Measurements from ENCODE around the gene PMVK.

The PMVK gene

DNA sequence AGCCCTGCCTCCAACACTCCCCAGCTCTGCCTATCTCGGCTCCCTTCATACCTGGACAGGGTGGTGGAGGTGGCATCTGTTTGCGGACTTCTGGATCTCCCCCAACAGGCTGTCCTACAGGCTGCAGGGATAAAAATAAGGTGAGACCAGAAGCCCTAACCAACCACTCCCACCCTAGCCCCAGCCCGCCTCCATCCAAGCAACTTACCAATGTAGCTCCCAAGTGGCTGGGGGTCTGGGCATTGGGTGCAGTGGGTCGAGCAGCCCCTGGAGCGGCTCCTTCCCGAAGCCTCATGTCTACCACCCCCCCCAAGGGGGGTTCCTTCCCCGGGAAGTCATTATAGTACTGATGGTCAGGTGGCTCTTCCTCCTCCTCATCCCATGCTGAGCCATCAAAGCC, 29.6 kb upstream of the PMVK start:
- DNase-seq (ENCODE audit: low read depth) = no peak

DNA sequence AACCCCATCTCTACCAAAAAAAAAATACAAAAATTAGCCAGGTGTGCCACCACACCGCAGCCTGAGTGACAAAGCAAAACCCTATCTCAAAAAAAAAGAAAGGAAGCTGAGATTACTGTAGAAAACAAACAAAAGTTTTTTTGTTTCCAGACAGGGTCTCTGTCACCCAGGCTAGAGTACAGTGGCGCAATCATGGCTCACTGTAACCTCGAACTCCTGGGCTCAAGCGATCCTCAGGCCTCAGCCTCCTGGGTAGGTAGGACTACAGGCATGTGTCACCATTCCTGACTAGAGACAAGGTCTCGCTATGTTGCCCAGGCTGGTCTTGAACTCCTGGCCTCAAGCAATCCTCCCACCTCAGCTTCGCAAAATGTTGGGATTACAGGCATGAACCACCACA, 27.8 kb upstream of the PMVK start:
- DNase-seq (ENCODE audit: low read depth) = no peak

DNA sequence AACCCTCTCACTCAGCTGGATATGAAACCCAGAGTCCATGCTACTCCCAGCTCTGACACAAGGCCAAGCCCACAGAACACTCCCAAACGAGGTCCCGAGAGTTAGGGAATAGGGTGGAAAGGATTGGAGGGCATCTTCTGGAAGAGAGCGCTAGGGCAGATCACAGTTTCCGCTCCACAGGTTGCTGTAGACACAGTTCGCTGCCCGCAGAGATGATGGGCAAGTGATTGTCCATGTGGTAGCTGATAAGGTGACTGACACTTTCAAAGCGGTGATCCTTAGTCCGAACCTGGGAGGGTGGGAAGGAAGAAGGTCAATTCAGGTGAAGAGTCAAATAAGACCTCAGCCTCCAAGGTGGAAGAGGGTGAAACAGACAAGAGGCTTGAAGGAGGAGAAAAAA, 27.1 kb upstream of the PMVK start:
- DNase-seq (ENCODE audit: low read depth) = no peak

- DNase-seq (ENCODE audit: low read depth) = no peak
Measured at GRCh38 chr1:154962795-154963330, 26.3 kb upstream of the PMVK start.

GRCh38 chr1:154962156-154962749, 25.7 kb upstream of the PMVK start:
- no peak for DNase-seq (ENCODE audit: low read depth)

DNA sequence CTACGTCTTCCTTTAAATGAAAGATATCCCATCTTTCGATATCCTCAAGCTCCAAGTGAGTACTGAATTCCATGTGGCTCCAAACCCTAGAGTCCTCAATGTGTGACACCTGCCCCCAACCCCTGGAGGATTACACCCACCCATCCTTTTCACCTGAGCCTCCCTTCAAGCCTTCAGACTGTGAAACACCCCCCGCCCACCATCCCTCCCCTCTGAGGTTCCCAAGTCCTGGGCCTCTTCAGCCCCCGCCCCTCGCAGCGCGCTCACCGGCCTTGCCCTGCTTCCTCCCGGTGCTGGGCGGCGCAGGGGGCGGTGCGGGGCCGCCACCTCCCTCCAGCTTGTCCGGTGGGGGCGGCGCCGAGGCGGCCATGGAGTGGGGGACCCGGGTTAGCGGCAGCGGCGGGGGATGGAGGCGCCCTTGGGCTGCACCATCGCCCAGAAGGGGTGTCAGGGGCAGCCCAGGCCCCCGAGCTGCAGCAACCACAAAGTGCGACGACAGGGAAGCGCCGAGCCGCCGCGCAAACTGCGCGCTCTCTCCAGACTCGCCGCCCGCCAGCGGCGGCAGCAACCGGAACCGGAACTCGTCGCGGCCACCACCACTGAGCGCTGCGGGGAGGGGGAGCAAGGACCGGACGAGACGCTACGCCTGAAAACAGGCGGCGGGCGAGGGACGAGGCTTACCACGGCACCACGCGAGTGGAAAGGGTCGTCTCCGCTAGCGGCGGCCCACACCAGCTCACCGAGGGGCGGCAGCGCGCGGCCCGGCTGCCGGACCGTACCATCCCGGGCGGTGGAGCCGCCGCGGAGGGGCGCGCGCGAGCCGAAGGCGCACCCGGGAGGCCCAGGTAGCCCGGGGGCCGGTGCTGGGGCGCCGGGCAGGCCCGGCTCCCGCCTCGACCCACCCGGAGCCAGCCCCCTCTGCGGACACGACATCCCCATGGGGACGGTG, 25.0 kb upstream of the PMVK start, which contains the start of gene PYGO2:
TSS of gene PYGO2 (minus strand) at position 576 of the 949 bp plus-strand sequence. CDS start at position 370, 206 bp downstream.
- peak; percentile 73 for DNase-seq (ENCODE audit: low read depth)

DNA sequence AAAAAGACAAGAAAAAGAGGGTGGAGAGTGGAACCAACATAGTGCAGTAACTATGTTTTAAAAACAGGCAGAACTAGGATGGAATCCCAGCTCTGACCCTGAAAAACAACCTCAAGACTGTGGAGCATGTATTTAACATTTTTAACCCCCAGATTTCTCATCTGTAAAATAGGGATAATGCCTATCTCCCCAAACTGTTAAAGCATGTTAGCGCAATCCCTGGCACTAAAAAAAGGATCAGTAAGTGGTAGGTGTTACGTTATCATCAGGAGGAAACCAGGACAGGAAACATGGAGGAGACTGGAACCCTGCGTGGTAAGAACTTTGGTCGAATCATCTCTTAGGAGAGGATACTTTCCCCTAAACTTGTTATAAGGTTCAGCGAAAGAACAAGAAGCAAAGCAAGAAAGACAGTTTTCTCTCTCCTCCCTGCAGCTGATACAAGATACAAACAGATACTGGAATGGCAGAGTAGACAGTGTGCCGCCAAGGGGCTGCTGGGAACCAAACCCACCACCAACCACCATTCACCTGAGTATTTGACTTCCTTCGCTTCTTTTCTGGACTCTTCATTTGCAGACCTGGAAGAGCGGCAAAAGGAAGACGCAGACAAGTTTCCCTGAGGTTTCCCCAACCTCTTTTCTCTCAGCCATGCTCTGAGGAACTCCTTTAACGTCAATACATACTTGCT, 24.1 kb upstream of the PMVK start:
- DNase-seq (ENCODE audit: low read depth) = no peak

GRCh38 chr1:154959426-154959780, 22.9 kb upstream of the PMVK start:
- DNase-seq (ENCODE audit: low read depth) = no peak

DNA sequence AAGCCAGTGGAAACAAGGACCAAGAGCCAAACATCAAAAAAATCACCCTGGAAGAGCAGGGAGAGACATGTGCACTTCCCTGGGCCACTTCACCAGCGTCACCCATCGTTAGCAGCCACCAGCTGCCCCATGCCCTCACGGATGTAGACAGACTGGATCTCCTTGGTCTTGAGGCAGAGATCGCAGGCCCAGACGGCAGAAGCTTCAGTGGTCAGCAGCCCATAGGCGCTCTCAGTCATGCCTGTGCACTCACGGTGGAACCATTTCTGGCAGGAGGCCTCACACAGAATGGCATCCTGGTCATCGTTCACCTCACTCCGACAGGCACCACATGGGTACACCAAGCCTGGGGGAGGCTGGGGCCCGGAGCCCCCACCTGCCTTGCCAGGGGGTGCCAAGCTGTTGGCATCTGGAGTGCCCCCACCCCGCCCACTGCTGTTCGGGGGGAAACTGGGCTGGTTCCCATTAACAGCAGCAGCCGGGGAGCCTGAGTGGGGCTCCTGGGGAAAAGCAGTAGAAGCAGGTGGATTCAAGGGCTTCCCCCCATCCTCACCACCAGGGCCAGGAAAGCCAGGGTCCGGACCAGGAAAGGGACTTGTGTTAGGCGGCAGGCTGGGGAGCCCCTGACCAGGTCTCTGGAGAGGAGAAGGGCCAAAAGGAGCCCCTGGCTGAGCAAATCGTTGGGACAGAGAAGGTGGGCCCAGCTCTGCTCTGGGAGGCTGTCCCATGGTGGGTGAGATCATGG, 22.3 kb upstream of the PMVK start:
- no peak for DNase-seq (ENCODE audit: low read depth)

DNA sequence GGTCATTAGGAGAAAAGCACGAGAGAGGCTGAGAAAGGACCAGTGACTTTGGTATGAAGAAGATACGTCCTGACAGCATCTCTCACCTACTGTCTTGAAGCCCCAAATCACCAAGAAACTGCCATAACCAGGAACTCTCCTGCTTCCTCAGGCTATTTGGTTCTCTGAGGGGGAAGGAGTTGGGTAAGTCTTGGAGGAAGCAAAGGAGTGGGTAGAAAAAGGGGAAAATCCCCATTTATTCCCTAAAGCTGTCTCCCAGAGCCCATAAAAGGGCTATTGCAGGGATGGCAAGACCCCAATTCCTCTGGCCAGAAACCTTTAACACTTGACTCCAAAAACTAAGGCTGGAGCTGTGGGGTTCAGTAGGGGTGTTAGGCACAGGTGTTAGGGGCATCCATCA, 21.5 kb upstream of the PMVK start:
- DNase-seq (ENCODE audit: low read depth) = no peak

DNA sequence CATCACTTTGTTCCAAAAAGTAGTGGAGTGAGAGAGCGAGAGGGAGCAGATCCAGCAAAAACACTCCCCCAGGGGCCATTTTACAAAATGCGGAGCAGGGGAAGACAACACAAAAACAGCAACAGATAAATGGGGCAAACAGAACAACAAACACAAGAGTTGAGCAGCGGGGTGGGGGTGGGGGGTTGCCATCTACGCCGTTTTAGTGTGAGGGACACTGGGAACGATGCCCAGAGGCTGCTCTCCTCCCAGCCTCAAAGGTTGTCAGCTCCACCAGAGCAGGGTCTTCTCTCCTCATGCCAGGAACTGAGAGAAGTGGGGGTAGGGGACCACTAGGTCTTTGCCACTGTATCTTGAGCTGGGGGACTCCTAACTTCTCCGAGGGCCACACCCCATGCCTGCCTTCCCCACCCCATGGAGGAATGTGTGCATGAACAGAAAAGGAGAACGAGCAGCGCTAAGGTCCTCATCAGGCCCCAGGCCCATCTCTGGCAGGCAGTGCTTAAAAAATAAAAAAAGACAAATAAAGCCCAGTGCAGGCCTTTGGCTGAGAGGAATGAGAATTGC, 20.7 kb upstream of the PMVK start:
- DNase-seq (ENCODE audit: low read depth) = no peak

DNA sequence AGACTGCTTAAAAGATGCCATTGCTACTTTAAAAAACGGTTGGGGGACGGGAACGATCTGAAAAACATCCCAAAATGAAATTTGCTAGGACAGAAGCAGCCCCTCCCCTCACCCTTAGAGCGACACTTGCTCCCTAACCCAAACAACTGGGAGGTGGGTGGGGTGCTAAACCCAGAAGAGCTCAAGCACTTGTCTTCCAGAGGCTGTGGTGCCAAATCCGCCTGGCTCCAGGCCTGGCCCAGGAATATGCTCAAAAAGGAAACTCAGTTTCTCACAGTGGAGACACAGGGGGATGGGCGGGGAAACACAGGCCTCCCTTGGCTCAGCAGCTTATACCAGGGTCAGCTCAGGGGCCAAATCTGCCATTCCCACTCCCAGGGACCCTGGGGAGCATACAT, 20.0 kb upstream of the PMVK start:
- no peak for DNase-seq (ENCODE audit: low read depth)

- DNase-seq (ENCODE audit: low read depth) = peak; percentile 54
Measured at GRCh38 chr1:154955718-154956543, 19.4 kb upstream of the PMVK start, which contains the start of gene PBXIP1. TSS of gene PBXIP1 (minus strand) at chr1:154956099. CDS start at chr1:154953721, 2,378 bp downstream.

- DNase-seq (ENCODE audit: low read depth) = peak; percentile 77
Measured at GRCh38 chr1:154955039-154955717, 18.7 kb upstream of the PMVK start.

DNA sequence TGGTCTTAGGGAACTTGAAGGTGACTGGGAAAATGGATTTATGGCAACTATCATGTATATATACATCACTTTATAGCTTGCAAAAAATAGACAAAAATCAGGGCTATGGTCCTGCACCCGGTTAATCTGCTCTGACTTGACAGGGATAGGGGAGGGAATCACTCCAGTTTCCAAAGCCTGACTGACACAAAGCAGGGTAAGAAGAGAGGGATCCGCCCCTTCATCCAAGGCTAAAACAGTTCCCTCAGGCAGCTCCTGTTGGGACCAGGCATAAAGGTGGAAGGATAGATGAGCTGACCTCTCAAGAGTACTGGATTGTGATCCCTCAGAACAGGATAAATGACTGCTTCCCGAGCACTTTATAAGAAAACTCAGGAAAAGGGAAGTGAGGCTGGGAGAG, 18.0 kb upstream of the PMVK start:
- no peak for DNase-seq (ENCODE audit: low read depth)

DNA sequence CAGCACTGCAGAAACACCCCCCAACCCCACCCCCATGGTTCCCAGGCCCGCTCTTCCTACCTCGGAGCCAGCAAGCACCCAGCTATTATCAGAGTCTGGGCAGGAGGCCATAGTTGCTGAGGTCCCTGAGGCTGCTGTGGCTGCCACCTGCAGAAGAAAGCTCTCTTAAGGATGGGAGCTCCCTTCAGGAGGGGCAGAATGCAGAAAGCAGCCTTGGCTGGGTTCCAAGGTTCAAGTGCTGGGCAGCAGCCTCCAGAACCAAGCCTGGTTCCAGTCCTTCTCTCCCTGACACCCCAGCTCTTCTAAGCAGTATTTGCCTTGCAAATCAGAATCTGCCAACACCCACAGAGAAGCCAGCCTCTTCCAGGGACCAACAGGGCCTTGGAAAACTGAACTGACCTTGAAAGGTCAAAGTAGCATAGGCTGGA, 17.1 kb upstream of the PMVK start:
- DNase-seq (ENCODE audit: low read depth) = no peak

GRCh38 chr1:154952664-154953063, 16.1 kb upstream of the PMVK start:
- DNase-seq (ENCODE audit: low read depth) = no peak

- peak; percentile 53 for DNase-seq (ENCODE audit: low read depth)
Measured at GRCh38 chr1:154951901-154952657, 15.6 kb upstream of the PMVK start.

DNA sequence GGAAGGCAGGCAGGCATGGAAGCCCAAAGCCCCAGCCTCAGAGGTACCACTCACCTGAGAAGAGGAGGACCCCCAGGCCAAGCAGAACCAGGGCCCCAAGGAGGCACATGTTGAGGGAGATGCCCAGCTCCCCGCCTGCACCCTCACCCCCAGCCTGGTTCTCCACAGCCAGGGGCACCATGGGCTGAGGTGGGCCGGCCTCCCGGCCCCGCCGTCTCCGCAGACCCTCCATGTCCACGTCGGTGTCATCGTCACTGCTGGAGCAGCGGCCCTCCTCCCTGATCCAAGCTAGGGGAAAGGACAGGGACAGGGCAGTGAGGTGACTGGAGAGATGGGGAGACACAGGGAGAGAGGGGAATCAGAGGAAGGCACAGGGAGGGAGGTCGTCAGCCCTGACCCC, 11.6 kb upstream of the PMVK start:
- DNase-seq (ENCODE audit: low read depth) = no peak

Data from activated T-helper 9 cell treated with anti-CD3 and anti-CD28 coated beads, Interleukin-2, amount 50 U/mL, for 16 hours (primary cell).